HepG2 (cell line): Measurements from ENCODE around the gene COQ8A. TPM values are rescaled to one million over a fixed set of nuclear protein-coding genes. Genes with fewer than 3 reads are reported as not detected.
A peak's percentile ranks its signal among the peaks of the same experiment; 100 is the strongest.

Experiments
- ATAD3A ChIP-seq: sonication (generic); formaldehyde crosslinking; IDR thresholded peaks from 2 replicates; pipeline ENCODE4 v1.4.0; 2020; ENCODE audit warnings: missing genetic modification reagents
- GATAD1 ChIP-seq: IDR thresholded peaks from 2 replicates; pipeline ENCODE4 v1.6.1; 2016; ENCODE audit warnings: missing genetic modification reagents, missing compliant biosample characterization
- IRF2 ChIP-seq: IDR thresholded peaks from 2 replicates; pipeline ENCODE4 v1.6.1; 2018; ENCODE audit warnings: missing genetic modification reagents, missing compliant biosample characterization
- REL ChIP-seq: sonication (generic); formaldehyde crosslinking; conservative IDR thresholded peaks from 2 replicates; pipeline ENCODE4 v1.8.0; 2022; ENCODE audit warnings: mild to moderate bottlenecking, missing genetic modification reagents, moderate library complexity
- SATB2 ChIP-seq: sonication (generic); formaldehyde crosslinking; IDR thresholded peaks from 2 replicates; pipeline ENCODE4 v1.5.0; 2020; ENCODE audit warnings: missing genetic modification reagents
- ZNF138 ChIP-seq: sonication (generic); formaldehyde crosslinking; IDR thresholded peaks from 2 replicates; pipeline ENCODE4 v1.5.0; 2020; ENCODE audit warnings: mild to moderate bottlenecking, low read depth, missing genetic modification reagents
- ZNF225 ChIP-seq: sonication (generic); formaldehyde crosslinking; IDR thresholded peaks from 2 replicates; pipeline ENCODE4 v1.4.0; 2020; ENCODE audit warnings: mild to moderate bottlenecking, missing genetic modification reagents
- ZNF253 ChIP-seq: sonication (generic); formaldehyde crosslinking; IDR thresholded peaks from 2 replicates; pipeline ENCODE4 v1.8.0; 2022; ENCODE audit warnings: mild to moderate bottlenecking, missing genetic modification reagents, borderline replicate concordance
- ZNF768 ChIP-seq: sonication (generic); formaldehyde crosslinking; IDR thresholded peaks from 2 replicates; pipeline ENCODE4 v1.4.0; 2020; ENCODE audit warnings: missing genetic modification reagents
- polyA plus RNA-seq, 8 experiments: library from polyadenylated mRNA; depleted of rRNA in 3 of 8; stranded (reverse) in 7 of 8; unstranded in 1 of 8; fragments of >200 nt; fragmentation: Illumina TruSeq in 4 of 8; extraction: Trizol in 4 of 8; gene quantifications; 2 replicates each; pipeline versions ENCODE4 v1.2.1 to v1.2.3, GENCODE V29; 2011 to 2016; ENCODE audit warnings: low read depth in 4 of 8, missing spikeins in 1 of 8, mixed read lengths in 1 of 8; ENCODE audit not compliant: insufficient read depth in 1 of 8
- total RNA-seq, 5 experiments: library from RNA; depleted of rRNA; stranded (reverse); fragments of >200 nt; fragmentation: Illumina TruSeq; extraction: Trizol; gene quantifications; 2 replicates each; pipeline ENCODE4 v1.2.3, GENCODE V29; 2016; ENCODE audit warnings: low read depth in 1 of 5
- TF ChIP-seq, protein P1 (sequence below), 2 experiments: fragments of 450-650 bp in 1 of 2; sonication (generic) in 1 of 2; formaldehyde crosslinking in 1 of 2; IDR thresholded peaks; 2 replicates each; pipeline versions ENCODE4 v1.6.1 to v1.8.0; 2016 to 2022; ENCODE audit warnings: antibody characterized with exemption in 1 of 2, mild to moderate bottlenecking in 1 of 2, missing genetic modification reagents in 1 of 2
- TF ChIP-seq, protein P2 (sequence below): sonication (generic); formaldehyde crosslinking; IDR thresholded peaks from 2 replicates; pipeline ENCODE4 v1.9.0; 2022; ENCODE audit warnings: missing genetic modification reagents, mild to moderate bottlenecking, borderline replicate concordance
- TF ChIP-seq, protein P3 (sequence below): sonication (generic); formaldehyde crosslinking; IDR thresholded peaks from 2 replicates; pipeline ENCODE4 v1.5.0; 2020; ENCODE audit warnings: mild to moderate bottlenecking, missing genetic modification reagents
- TF ChIP-seq, protein P4 (sequence below): IDR thresholded peaks from 2 replicates; pipeline ENCODE4 v1.6.1; 2016

Gene COQ8A
- total and polyA plus RNA-seq, 2 of the 13 experiments (the other 11 are each of a cell fraction or from before 2014, with no cell fraction given) = 60.4 to 88.7 TPM

DNA sequence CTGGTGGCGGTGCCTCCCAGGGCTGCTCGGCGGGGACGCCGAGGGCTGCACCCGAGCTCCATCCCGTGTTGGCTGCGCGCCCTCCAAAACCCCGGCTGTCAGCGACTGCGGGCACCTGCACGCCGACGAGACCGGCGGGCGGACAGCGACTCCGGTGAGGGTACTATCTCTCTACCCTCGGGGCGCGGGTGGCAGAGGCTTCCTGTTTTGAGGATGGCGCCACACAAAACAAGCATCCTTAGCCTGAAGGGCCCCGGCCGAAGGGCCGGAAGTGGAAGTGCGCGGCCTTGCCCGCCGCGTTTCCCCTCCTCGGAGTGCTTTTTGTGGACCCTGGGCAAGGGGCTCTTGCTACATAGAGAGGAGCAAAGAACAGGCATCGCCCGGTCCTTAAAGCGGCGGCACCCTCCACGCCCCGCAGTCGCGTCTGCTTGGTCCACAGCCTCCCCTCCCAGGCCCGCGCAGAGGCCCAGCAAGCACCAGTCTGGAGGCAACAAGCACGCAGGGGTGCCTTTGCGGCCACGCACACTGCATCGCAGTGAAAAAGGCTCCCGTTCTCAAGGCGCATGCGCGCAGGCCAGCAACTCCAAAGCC, 561 bp upstream of the COQ8A start (continued):
- TF ChIP-seq, protein P1, sequence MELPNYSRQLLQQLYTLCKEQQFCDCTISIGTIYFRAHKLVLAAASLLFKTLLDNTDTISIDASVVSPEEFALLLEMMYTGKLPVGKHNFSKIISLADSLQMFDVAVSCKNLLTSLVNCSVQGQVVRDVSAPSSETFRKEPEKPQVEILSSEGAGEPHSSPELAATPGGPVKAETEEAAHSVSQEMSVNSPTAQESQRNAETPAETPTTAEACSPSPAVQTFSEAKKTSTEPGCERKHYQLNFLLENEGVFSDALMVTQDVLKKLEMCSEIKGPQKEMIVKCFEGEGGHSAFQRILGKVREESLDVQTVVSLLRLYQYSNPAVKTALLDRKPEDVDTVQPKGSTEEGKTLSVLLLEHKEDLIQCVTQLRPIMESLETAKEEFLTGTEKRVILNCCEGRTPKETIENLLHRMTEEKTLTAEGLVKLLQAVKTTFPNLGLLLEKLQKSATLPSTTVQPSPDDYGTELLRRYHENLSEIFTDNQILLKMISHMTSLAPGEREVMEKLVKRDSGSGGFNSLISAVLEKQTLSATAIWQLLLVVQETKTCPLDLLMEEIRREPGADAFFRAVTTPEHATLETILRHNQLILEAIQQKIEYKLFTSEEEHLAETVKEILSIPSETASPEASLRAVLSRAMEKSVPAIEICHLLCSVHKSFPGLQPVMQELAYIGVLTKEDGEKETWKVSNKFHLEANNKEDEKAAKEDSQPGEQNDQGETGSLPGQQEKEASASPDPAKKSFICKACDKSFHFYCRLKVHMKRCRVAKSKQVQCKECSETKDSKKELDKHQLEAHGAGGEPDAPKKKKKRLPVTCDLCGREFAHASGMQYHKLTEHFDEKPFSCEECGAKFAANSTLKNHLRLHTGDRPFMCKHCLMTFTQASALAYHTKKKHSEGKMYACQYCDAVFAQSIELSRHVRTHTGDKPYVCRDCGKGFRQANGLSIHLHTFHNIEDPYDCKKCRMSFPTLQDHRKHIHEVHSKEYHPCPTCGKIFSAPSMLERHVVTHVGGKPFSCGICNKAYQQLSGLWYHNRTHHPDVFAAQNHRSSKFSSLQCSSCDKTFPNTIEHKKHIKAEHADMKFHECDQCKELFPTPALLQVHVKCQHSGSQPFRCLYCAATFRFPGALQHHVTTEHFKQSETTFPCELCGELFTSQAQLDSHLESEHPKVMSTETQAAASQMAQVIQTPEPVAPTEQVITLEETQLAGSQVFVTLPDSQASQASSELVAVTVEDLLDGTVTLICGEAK (IDR thresholded peaks at IDR 0.05) = no peak
- TF ChIP-seq, protein P1 (CRISPR knock-in tag; IDR thresholded peaks at IDR 0.05) = peak; percentile 73; the same call in 1 of the 2 replicates
- TF ChIP-seq SATB2 (CRISPR knock-in tag) (no peak; the same call in 1 of the 2 replicates), REL (peak; percentile 75; the same call in 1 of the 2 replicates), ZNF253 (CRISPR knock-in tag) (0 out of 2 replicates have a peak, but pooled peaks have one; percentile 78), GATAD1 (CRISPR knock-in tag) (peak; percentile 72), ZNF225 (no peak; the same call in 1 of the 2 replicates), ZNF768 (CRISPR knock-in tag) (0 out of 2 replicates have a peak, but pooled peaks have one; percentile 43), IRF2 (CRISPR knock-in tag) (peak; percentile 45), ATAD3A (no peak), ZNF138 (CRISPR knock-in tag) (peak; percentile 63; the same call in 1 of the 2 replicates)
- TF ChIP-seq, protein P2, sequence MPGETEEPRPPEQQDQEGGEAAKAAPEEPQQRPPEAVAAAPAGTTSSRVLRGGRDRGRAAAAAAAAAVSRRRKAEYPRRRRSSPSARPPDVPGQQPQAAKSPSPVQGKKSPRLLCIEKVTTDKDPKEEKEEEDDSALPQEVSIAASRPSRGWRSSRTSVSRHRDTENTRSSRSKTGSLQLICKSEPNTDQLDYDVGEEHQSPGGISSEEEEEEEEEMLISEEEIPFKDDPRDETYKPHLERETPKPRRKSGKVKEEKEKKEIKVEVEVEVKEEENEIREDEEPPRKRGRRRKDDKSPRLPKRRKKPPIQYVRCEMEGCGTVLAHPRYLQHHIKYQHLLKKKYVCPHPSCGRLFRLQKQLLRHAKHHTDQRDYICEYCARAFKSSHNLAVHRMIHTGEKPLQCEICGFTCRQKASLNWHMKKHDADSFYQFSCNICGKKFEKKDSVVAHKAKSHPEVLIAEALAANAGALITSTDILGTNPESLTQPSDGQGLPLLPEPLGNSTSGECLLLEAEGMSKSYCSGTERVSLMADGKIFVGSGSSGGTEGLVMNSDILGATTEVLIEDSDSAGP (CRISPR knock-in tag) = peak; percentile 96
- TF ChIP-seq, protein P3, sequence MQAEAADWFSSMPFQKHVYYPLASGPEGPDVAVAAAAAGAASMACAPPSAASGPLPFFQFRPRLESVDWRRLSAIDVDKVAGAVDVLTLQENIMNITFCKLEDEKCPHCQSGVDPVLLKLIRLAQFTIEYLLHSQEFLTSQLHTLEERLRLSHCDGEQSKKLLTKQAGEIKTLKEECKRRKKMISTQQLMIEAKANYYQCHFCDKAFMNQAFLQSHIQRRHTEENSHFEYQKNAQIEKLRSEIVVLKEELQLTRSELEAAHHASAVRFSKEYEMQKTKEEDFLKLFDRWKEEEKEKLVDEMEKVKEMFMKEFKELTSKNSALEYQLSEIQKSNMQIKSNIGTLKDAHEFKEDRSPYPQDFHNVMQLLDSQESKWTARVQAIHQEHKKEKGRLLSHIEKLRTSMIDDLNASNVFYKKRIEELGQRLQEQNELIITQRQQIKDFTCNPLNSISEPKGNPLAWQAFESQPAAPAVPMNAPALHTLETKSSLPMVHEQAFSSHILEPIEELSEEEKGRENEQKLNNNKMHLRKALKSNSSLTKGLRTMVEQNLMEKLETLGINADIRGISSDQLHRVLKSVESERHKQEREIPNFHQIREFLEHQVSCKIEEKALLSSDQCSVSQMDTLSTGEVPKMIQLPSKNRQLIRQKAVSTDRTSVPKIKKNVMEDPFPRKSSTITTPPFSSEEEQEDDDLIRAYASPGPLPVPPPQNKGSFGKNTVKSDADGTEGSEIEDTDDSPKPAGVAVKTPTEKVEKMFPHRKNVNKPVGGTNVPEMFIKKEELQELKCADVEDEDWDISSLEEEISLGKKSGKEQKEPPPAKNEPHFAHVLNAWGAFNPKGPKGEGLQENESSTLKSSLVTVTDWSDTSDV (CRISPR knock-in tag) = peak; percentile 19; the same call in 1 of the 2 replicates
- TF ChIP-seq, protein P4, sequence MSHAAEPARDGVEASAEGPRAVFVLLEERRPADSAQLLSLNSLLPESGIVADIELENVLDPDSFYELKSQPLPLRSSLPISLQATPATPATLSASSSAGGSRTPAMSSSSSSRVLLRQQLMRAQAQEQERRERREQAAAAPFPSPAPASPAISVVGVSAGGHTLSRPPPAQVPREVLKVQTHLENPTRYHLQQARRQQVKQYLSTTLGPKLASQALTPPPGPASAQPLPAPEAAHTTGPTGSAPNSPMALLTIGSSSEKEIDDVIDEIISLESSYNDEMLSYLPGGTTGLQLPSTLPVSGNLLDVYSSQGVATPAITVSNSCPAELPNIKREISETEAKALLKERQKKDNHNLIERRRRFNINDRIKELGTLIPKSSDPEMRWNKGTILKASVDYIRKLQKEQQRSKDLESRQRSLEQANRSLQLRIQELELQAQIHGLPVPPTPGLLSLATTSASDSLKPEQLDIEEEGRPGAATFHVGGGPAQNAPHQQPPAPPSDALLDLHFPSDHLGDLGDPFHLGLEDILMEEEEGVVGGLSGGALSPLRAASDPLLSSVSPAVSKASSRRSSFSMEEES (CRISPR knock-in tag) = peak; percentile 86
